Kidney (tissue), 14 donors: ENCODE data around the gene IGFBP6. TPM values are rescaled to one million over a fixed set of nuclear protein-coding genes. Genes with fewer than 3 reads are reported as not detected.

Source experiments
- DNase-seq, 5 donors: peaks; one replicate each; pipeline ENCODE4 v3.0.0-alpha.2; 2013 to 2020
- FAIRE-seq: peaks from 2 replicates; lab custom pipeline; 2012; peaks lifted over from hg19 to GRCh38; lab: Jason Lieb, UNC
- H3K27ac ChIP-seq, 2 donors: one replicate each; pipeline ENCODE4 v1.7.0; 2013; ENCODE audit warnings: low read depth in 2 of 2, low read length in 2 of 2, inconsistent platforms in 1 of 2
- H3K27me3 ChIP-seq: one replicate; pipeline ENCODE4 v1.7.1; 2013; ENCODE audit warnings: low read length, inconsistent platforms; ENCODE audit not compliant: control insufficient read depth, insufficient read depth
- H3K36me3 ChIP-seq, 3 donors: one replicate each; pipeline versions ENCODE4 v1.7.0 to v1.7.1; 2013; ENCODE audit warnings: low read length in 3 of 3, control low read depth in 1 of 3, inconsistent platforms in 1 of 3; ENCODE audit not compliant: insufficient read depth in 3 of 3, control insufficient read depth in 2 of 3
- H3K4me1 ChIP-seq, 3 donors: one replicate each; pipeline versions ENCODE4 v1.7.0 to v1.7.1; 2013; ENCODE audit warnings: low read length in 3 of 3, inconsistent platforms in 1 of 3, low read depth in 1 of 3; ENCODE audit not compliant: control insufficient read depth in 2 of 3, insufficient read depth in 2 of 3
- H3K4me3 ChIP-seq, 3 donors: one replicate each; pipeline versions ENCODE4 v1.7.0 to v1.8.1; 2013; ENCODE audit warnings: low read length in 3 of 3, control low read depth in 1 of 3, inconsistent platforms in 1 of 3
- H3K9ac ChIP-seq, 3 donors: one replicate each; pipeline versions ENCODE4 v1.7.0 to v1.7.1; 2013; ENCODE audit warnings: low read length in 3 of 3, control low read depth in 1 of 3, inconsistent platforms in 1 of 3
- H3K9me3 ChIP-seq, 3 donors: one replicate each; pipeline versions ENCODE4 v1.7.0 to v1.7.1; 2013; ENCODE audit warnings: low read length in 3 of 3, control low read depth in 1 of 3, inconsistent platforms in 1 of 3; ENCODE audit not compliant: control insufficient read depth in 2 of 3, insufficient read depth in 1 of 3
- CTCF ChIP-seq: IDR thresholded peaks from 3 replicates; pipeline ENCODE4 v1.5.1; 2012; ENCODE audit warnings: mild to moderate bottlenecking, moderate library complexity, borderline replicate concordance; ENCODE audit not compliant: insufficient read depth; ENCODE audit errors: extremely low read depth
- intact Hi-C: fragments of 100-400 bp; cut with DNase I; formaldehyde crosslinking; loops from one replicate; pipeline ENCODE4 v1.11.1; 2022
- polyA plus RNA-seq: library from polyadenylated mRNA; stranded (reverse); fragments of 350-450 nt; fragmentation: Illumina TruSeq; extraction: RNeasy Lipid Tissue Mini Kit (QIAGEN cat#74804); gene quantifications from one replicate; pipeline ENCODE4 v1.2.3, GENCODE V29; 2014; ENCODE audit warnings: low read depth, low replicate concordance; ENCODE audit not compliant: insufficient read depth
- total RNA-seq: library from RNA; stranded (reverse); fragmentation: NEBNext Ultra II Directional; extraction: Animal tissue kit (Norgen Biotek cat#: 25700); gene quantifications from one replicate; pipeline ENCODE4 v1.2.1, GENCODE V29; 2021
- donor health status: control.
- donor health status: control.
- donor health status: control.
- donor health status: control.
- donor health status: control.
- donor health status: DM: yes; HTN: yes; CAD: no.
- donor health status: Normal renal cell carcinoma (clear cell type).

Gene IGFBP6
- total and polyA plus RNA-seq, 2 donors from 2014 or later, result 57.3 to 203 TPM

GRCh38 chr12:53074283-53074998, 23.0 kb upstream of the IGFBP6 start:
- DNase-seq (peak in 1 of 5 donors; percentile 51), FAIRE-seq (no peak)
- H3K9me3 ChIP-seq, result no peaks in the 10 kb centered on the region
- no peak overlapping the region for H3K4me3 ChIP-seq
- H3K9ac ChIP-seq, result no peak overlapping the region
- peaks cover 0 to 26% (median 18%) of the 10 kb centered on the region in 3 donors for H3K36me3 ChIP-seq
- intact Hi-C loops, result no loop called here
- H3K27ac ChIP-seq, result no peak overlapping the region
- no peaks in the 10 kb centered on the region for H3K27me3 ChIP-seq
- H3K4me1 ChIP-seq, result peaks cover 0 to 19% (median 0%) of the 10 kb centered on the region in 3 donors
- no peak for TF ChIP-seq CTCF

- no peaks in the 10 kb centered on the region for H3K9me3 ChIP-seq
- no peaks in the 10 kb centered on the region for H3K27me3 ChIP-seq
- no peak for FAIRE-seq
- H3K9ac ChIP-seq, result no peak overlapping the region
- peaks cover 0 to 26% (median 18%) of the 10 kb centered on the region in 3 donors for H3K36me3 ChIP-seq
- intact Hi-C loops, result no loop called here
- no peak overlapping the region for H3K4me3 ChIP-seq
- H3K4me1 ChIP-seq, result peaks cover 2 to 18% (median 3%) of the 10 kb centered on the region in 3 donors
- no peak overlapping the region for H3K27ac ChIP-seq
- no peak for TF ChIP-seq CTCF
- DNase-seq, result no peak
Measured at GRCh38 chr12:53074999-53075370, 22.5 kb upstream of the IGFBP6 start.

GRCh38 chr12:53076461-53076860, 21.0 kb upstream of the IGFBP6 start:
- H3K36me3 ChIP-seq, result peaks cover 0 to 26% (median 18%) of the 10 kb centered on the region in 3 donors
- no peak for FAIRE-seq
- H3K9ac ChIP-seq, result no peak overlapping the region
- no peaks in the 10 kb centered on the region for H3K9me3 ChIP-seq
- H3K4me3 ChIP-seq, result no peak overlapping the region
- intact Hi-C loops, result no loop called here
- DNase-seq, result no peak
- peaks cover 2 to 15% (median 4%) of the 10 kb centered on the region in 3 donors for H3K4me1 ChIP-seq
- H3K27ac ChIP-seq, result no peak overlapping the region
- H3K27me3 ChIP-seq, result no peaks in the 10 kb centered on the region
- TF ChIP-seq CTCF, result no peak

- DNase-seq (no peak), FAIRE-seq (no peak)
- Histone ChIP-seq H3K36me3 (peaks cover 0 to 26% (median 18%) of the 10 kb centered on the region in 3 donors), H3K27me3 (no peaks in the 10 kb centered on the region), H3K4me3 (no peak overlapping the region), H3K27ac (no peak overlapping the region), H3K4me1 (peaks cover 2 to 14% (median 4%) of the 10 kb centered on the region in 3 donors), H3K9ac (no peak overlapping the region), H3K9me3 (no peaks in the 10 kb centered on the region)
- TF ChIP-seq CTCF, result no peak
- intact Hi-C loops, result no loop called here
Measured at GRCh38 chr12:53077030-53077429, 20.4 kb upstream of the IGFBP6 start.
